Breast epithelium (tissue), 4 donors: Measurements from ENCODE around the gene IGSF21. TPM values are rescaled to one million over a fixed set of nuclear protein-coding genes. Genes with fewer than 3 reads are reported as not detected.
A peak's percentile ranks its signal among the peaks of the same experiment; 100 is the strongest.

Experiments used
- DNase-seq, 2 donors: peaks; one replicate each; pipeline ENCODE4 v3.0.0-alpha.2; 2019; ENCODE audit warnings: low spot score in 2 of 2
- H3K27ac ChIP-seq, 2 donors: fragments of 200-600 bp; sonication (generic) in 1 of 2; one replicate each; pipeline ENCODE4 v1.5.1; 2016 to 2019; ENCODE audit warnings: mild to moderate bottlenecking in 1 of 2
- H3K27me3 ChIP-seq, 2 donors: fragments of 200-600 bp; sonication (generic) in 1 of 2; one replicate each; pipeline versions ENCODE4 v1.5.1 to v1.6.0; 2017 to 2019; ENCODE audit warnings: control low read depth in 1 of 2, mild to moderate bottlenecking in 1 of 2
- H3K36me3 ChIP-seq: fragments of 200-600 bp; one replicate; pipeline ENCODE4 v1.5.1; 2019
- H3K4me1 ChIP-seq, 2 donors: fragments of 200-600 bp; sonication (generic); one replicate each; pipeline ENCODE4 v1.5.1; 2016 to 2019; ENCODE audit warnings: control low read depth in 1 of 2
- H3K4me3 ChIP-seq, 3 donors: fragments of 200-600 bp; sonication (generic); 1 replicate in 2 of 3; 2 replicates in 1 of 3; pipeline ENCODE4 v1.5.1; 2016 to 2019; ENCODE audit warnings: mild to moderate bottlenecking in 3 of 3, moderate library complexity in 2 of 3
- H3K9me3 ChIP-seq, 2 donors: fragments of 200-600 bp; sonication (generic) in 1 of 2; one replicate each; pipeline ENCODE4 v1.5.1; 2016 to 2019; ENCODE audit warnings: control low read depth in 1 of 2
- CTCF ChIP-seq, 3 donors: fragments of 450-650 bp; IDR thresholded peaks; one replicate each; pipeline ENCODE4 v1.5.1; 2016 to 2017; ENCODE audit warnings: antibody characterized with exemption in 3 of 3, mild to moderate bottlenecking in 3 of 3, moderate library complexity in 3 of 3
- POLR2A ChIP-seq: fragments of 450-650 bp; IDR thresholded peaks from one replicate; pipeline ENCODE4 v1.6.1; 2016; ENCODE audit warnings: antibody characterized with exemption, mild to moderate bottlenecking, moderate library complexity
- POLR2AphosphoS5 ChIP-seq, 3 donors: sonication (generic); formaldehyde crosslinking; IDR thresholded peaks; one replicate each; pipeline ENCODE4 v1.6.1; 2017; ENCODE audit warnings: antibody characterized with exemption in 3 of 3
- intact Hi-C: fragments of 100-400 bp; cut with DNase I; formaldehyde crosslinking; loops from one replicate; pipeline ENCODE4 v1.15.1; 2023; ENCODE audit warnings: low total_unique reads
- total RNA-seq, 3 donors: library from RNA; depleted of rRNA; stranded (reverse); fragments of >200 nt; gene quantifications; one replicate each; pipeline ENCODE4 v1.1.0, GENCODE V29; 2016

Gene IGSF21
- total RNA-seq, 3 donors from 2014 or later: 4.8 to 9.5 (median 4.8) TPM

GRCh38 chr1:18108299-18109057, 880 bp downstream of the IGSF21 start:
- intact Hi-C loops: no loop called here
- peaks cover 15 to 88% of the 10 kb centered on the region in 2 donors for H3K27me3 ChIP-seq
- TF ChIP-seq POLR2A: no peak
- TF ChIP-seq POLR2AphosphoS5 (IDR thresholded peaks at IDR 0.05): no peak
- no peak for TF ChIP-seq CTCF (IDR thresholded peaks at IDR 0.05)

GRCh38 chr1:18109058-18109755, 1.6 kb downstream of the IGSF21 start:
- Histone ChIP-seq H3K4me1 (peaks cover 0 to 13% of the 10 kb centered on the region in 2 donors), H3K36me3 (no peaks in the 10 kb centered on the region), H3K4me3 (peak overlapping the region; percentile 17 to 61 (median 35)), H3K27me3 (peaks cover 15 to 94% of the 10 kb centered on the region in 2 donors), H3K9me3 (no peaks in the 10 kb centered on the region), H3K27ac (no peak overlapping the region)
- DNase-seq: no peak
- intact Hi-C loops: no loop called here
- TF ChIP-seq POLR2AphosphoS5 (IDR thresholded peaks at IDR 0.05): no peak
- no peak for TF ChIP-seq POLR2A
- no peak for TF ChIP-seq CTCF (IDR thresholded peaks at IDR 0.05)

More at GRCh38 chr1:18108299-18109057, 880 bp downstream of the IGSF21 start:
- Histone ChIP-seq H3K4me1 (peaks cover 0 to 13% of the 10 kb centered on the region in 2 donors), H3K27ac (no peak overlapping the region), H3K4me3 (peak overlapping the region; percentile 22 to 61 (median 35)), H3K9me3 (no peaks in the 10 kb centered on the region), H3K36me3 (no peaks in the 10 kb centered on the region)
- DNase-seq: no peak

DNA sequence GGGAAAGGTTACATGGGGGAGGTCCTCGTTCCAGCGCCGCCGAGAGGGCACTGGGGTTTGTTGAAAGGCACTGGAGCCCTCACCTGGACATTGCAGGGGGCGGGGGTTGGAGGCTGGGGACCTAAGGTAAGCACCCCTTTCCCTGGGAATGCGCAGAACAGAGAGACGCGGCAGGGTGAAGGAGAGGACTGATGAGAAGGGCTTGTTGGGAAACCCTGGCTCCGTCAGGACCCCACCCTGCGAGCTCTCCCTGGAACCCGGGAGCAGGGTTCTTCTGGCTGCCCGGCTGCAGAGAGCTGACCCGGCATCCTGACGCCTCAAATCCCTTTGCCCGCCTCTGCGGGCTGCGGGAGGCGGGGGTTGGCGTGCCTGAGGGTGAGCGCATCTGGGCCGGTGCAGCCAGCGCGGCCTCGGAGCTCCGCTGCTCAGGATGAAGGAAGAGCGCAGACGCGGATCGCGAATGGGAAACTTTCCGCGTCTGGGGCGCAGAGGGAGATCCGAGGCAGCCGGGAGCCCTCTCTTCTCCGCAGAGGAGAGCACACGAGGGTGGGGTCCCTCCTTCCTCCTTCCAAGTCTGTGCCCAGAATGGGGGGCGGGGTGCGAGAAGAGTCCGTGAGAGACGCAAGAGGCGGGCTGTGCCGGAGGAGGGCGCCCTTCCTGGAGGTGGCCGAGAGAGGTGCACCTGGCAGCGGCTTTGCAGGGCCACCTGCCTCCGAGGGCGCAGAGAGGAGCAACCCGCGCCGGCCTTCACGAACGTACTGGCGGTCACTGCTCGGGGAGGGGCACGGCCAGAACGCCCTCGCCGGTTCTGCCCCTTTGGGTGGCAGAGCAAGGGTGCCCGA, 2.4 kb downstream of the IGSF21 start:
- H3K27me3 ChIP-seq: peaks cover 15 to 92% of the 10 kb centered on the region in 2 donors
- H3K27ac ChIP-seq: no peak overlapping the region
- intact Hi-C loops: no loop called here
- TF ChIP-seq POLR2A: no peak
- peak in 1 of 3 donors; percentile 31 for TF ChIP-seq CTCF (IDR thresholded peaks at IDR 0.05)
- TF ChIP-seq POLR2AphosphoS5 (IDR thresholded peaks at IDR 0.05): no peak
- peaks cover 0 to 13% of the 10 kb centered on the region in 2 donors for H3K4me1 ChIP-seq
- peak overlapping the region; percentile 17 to 61 (median 25) for H3K4me3 ChIP-seq
- no peaks in the 10 kb centered on the region for H3K9me3 ChIP-seq
- no peaks in the 10 kb centered on the region for H3K36me3 ChIP-seq
- peak in 1 of 2 donors; percentile 65 for DNase-seq

DNA sequence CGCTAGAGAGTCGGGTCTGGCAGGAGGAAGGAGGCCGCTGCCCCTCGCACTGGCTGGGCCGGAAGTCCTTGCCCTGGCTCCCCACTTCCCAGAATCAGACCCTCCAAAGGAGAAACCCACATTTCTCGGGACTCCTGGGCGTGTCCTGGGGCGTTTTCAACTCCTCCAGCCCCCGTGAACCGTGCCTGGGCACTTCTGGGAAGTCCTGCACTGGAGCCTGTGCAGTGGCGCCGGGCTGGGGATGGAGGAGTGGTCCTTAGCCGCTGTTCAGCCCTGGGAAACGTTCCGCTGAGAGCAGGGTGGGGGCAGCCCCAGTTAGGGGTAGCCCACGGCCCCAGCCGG, 3.0 kb downstream of the IGSF21 start:
- TF ChIP-seq POLR2AphosphoS5 (IDR thresholded peaks at IDR 0.05) (no peak), POLR2A (no peak), CTCF (IDR thresholded peaks at IDR 0.05) (no peak)
- H3K27me3 ChIP-seq: peaks cover 15 to 92% of the 10 kb centered on the region in 2 donors
- H3K27ac ChIP-seq: no peak overlapping the region

More for the DNA sequence above, 3.0 kb downstream of the IGSF21 start:
- H3K4me1 ChIP-seq: peaks cover 0 to 13% of the 10 kb centered on the region in 2 donors
- no peak for DNase-seq
- intact Hi-C loops: no loop called here
- H3K36me3 ChIP-seq: no peaks in the 10 kb centered on the region
- H3K4me3 ChIP-seq: peak overlapping the region; percentile 17 to 61 (median 25)
- H3K9me3 ChIP-seq: no peaks in the 10 kb centered on the region
